Measurements from ENCODE around the gene RNF224. TPM values are rescaled to one million over a fixed set of nuclear protein-coding genes. Genes with fewer than 3 reads are reported as not detected.
"Not testable (repeated sequence)": the region's sequence is repeated elsewhere in the genome, so short reads cannot be mapped to it uniquely, and the experiment has no call there.

The RNF224 gene
- total RNA-seq, 1 donor = not detected

- DNase-seq (ENCODE audit: low read depth) = peak; percentile 88
- no peak for TF ChIP-seq CTCF (IDR thresholded peaks at IDR 0.05; ENCODE audit: insufficient read depth, low read depth, low read length)
- peak within 1 kb of the TSS; percentile 94 for H3K4me3 ChIP-seq (ENCODE audit: low read depth, low read length)
Measured at GRCh38 chr9:137254624-137255447, 27.5 kb downstream of the RNF224 start, which contains the start of gene NELFB. Gene NELFB (plus strand): TSS chr9:137255327.

GRCh38 chr9:137255448-137256114, 28.3 kb downstream of the RNF224 start:
- no peak for TF ChIP-seq CTCF (IDR thresholded peaks at IDR 0.05; ENCODE audit: insufficient read depth, low read depth, low read length)
- peak overlapping the region; percentile 94 for H3K4me3 ChIP-seq (ENCODE audit: low read depth, low read length)
- peak; percentile 36 for DNase-seq (ENCODE audit: low read depth)

- DNase-seq (ENCODE audit: low read depth) = no peak
- peak overlapping the region; percentile 94 for H3K4me3 ChIP-seq (ENCODE audit: low read depth, low read length)
- TF ChIP-seq CTCF (IDR thresholded peaks at IDR 0.05; ENCODE audit: insufficient read depth, low read depth, low read length) = no peak
Measured at GRCh38 chr9:137256362-137256761, 29.1 kb downstream of the RNF224 start.

- H3K4me3 ChIP-seq (ENCODE audit: low read depth, low read length) = no peak overlapping the region
- no peak for DNase-seq (ENCODE audit: low read depth)
- no peak for TF ChIP-seq CTCF (IDR thresholded peaks at IDR 0.05; ENCODE audit: insufficient read depth, low read depth, low read length)
Measured at GRCh38 chr9:137256856-137257255, 29.6 kb downstream of the RNF224 start.

- H3K4me3 ChIP-seq (ENCODE audit: low read depth, low read length) = not testable (repeated sequence)
- DNase-seq (ENCODE audit: low read depth) = peak; percentile 56
- peak; percentile 56 for TF ChIP-seq CTCF (IDR thresholded peaks at IDR 0.05; ENCODE audit: insufficient read depth, low read depth, low read length)
Measured at GRCh38 chr9:137262173-137262908, 35.0 kb downstream of the RNF224 start.

GRCh38 chr9:137262909-137263285, 35.6 kb downstream of the RNF224 start:
- no peak for TF ChIP-seq CTCF (IDR thresholded peaks at IDR 0.05; ENCODE audit: insufficient read depth, low read depth, low read length)
- H3K4me3 ChIP-seq (ENCODE audit: low read depth, low read length) = no peak overlapping the region
- no peak for DNase-seq (ENCODE audit: low read depth)

Measured in fibroblast of villous mesenchyme (primary cell).